Prostate gland (tissue), 2 donors: ENCODE measurements around the gene TNS4.

Source experiments
- POLR2A ChIP-seq: fragments of 450-650 bp; IDR thresholded peaks from one replicate; pipeline ENCODE4 v1.6.1; 2016; ENCODE audit warnings: antibody characterized with exemption, mild to moderate bottlenecking
- POLR2AphosphoS5 ChIP-seq: sonication (generic); formaldehyde crosslinking; IDR thresholded peaks from one replicate; pipeline ENCODE4 v1.6.1; 2017; ENCODE audit warnings: antibody characterized with exemption
- TF ChIP-seq, protein P1 (sequence below), 4 experiments: fragments of 200-600 bp in 2 of 4; fragments of 450-650 bp in 2 of 4; sonication (generic) in 2 of 4; IDR thresholded peaks; 1 replicate in 3 of 4; 2 replicates in 1 of 4; pipeline ENCODE4 v1.5.1; 2016 to 2019; ENCODE audit warnings: antibody characterized with exemption in 4 of 4, mild to moderate bottlenecking in 2 of 4, moderate library complexity in 2 of 4

DNA sequence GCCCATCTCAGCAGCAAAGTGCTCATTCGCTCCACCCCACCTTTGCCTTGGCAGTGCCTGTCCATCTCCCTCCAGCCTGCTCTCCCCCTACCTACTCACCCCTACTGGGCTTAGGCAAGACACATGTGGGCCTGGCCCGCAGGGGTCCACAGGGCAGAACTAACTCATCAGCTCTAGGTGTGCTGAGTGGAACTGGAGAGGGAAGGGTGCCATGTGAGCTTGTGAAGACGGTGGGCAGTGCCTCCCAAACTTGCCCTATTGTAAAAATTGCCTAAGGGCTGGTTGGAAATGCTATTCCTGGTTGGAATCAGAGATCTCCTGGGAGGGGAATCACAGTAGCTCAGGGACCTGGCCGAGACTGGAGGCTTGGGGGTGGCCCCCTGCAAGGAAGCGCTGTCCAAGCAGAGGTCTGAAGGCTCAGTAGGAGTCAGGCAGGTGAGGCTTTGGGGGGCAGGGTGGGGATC is 29.1 kb upstream of the TNS4 start:
- TF ChIP-seq POLR2AphosphoS5 (no peak), POLR2A (no peak)
- TF ChIP-seq, protein P1, sequence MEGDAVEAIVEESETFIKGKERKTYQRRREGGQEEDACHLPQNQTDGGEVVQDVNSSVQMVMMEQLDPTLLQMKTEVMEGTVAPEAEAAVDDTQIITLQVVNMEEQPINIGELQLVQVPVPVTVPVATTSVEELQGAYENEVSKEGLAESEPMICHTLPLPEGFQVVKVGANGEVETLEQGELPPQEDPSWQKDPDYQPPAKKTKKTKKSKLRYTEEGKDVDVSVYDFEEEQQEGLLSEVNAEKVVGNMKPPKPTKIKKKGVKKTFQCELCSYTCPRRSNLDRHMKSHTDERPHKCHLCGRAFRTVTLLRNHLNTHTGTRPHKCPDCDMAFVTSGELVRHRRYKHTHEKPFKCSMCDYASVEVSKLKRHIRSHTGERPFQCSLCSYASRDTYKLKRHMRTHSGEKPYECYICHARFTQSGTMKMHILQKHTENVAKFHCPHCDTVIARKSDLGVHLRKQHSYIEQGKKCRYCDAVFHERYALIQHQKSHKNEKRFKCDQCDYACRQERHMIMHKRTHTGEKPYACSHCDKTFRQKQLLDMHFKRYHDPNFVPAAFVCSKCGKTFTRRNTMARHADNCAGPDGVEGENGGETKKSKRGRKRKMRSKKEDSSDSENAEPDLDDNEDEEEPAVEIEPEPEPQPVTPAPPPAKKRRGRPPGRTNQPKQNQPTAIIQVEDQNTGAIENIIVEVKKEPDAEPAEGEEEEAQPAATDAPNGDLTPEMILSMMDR (IDR thresholded peaks at IDR 0.05): no peak
